Heart left ventricle (tissue), 13 donors: ENCODE measurements around the gene FAM72B.
"Not testable (repeated sequence)": the region's sequence is repeated elsewhere in the genome, so short reads cannot be mapped to it uniquely, and the experiment has no call there.

ENCODE experiments used
- CTCF ChIP-seq, 12 donors: fragments of 200-600 bp; sonication (generic) in 4 of 12; IDR thresholded peaks; one replicate each; pipeline versions ENCODE4 v1.5.0 to v1.8.0; 2018 to 2022; ENCODE audit warnings: antibody characterized with exemption in 12 of 12, mild to moderate bottlenecking in 5 of 12
- POLR2A ChIP-seq, 2 donors: fragments of 450-650 bp; IDR thresholded peaks; one replicate each; pipeline ENCODE4 v1.6.1; 2017; ENCODE audit warnings: antibody characterized with exemption in 2 of 2, mild to moderate bottlenecking in 2 of 2, moderate library complexity in 2 of 2
- donor health status: ischemic (EF 13 %, LVEDD 7.1; RV severe dilation, severe dysfunction).
- donor health status: DM: no; HTN: yes; CAD: no.
- donor health status: DM: no; HTN: no; CAD: no.
- donor health status: ischemic (EF 25% LVEDD 6.9; RV normal size, moderate dysfunction).
- donor health status: ischemic (EF 25% LVEDD 5.7; RV mildly dilated, moderate dysfunction).
- donor health status: ischemic (EF 35%, LVEDD 5.7; RV mildly dilated, moderate dysfunction).
- donor health status: nonischemic (EF 11% LVEDD 7.7; RV severe dilation, severe dysfunction).
- donor health status: DM: yes; HTN: yes; CAD: no.
- donor health status: PGD.
- donor health status: ischemic (EF 29% LVEDD 5.4; RV normal size, mild dysfunction).
- donor health status: nonischemic (EF 23%, LVEDD 6.1; RV moderate dilation, normal function).

- TF ChIP-seq CTCF, POLR2A (IDR thresholded peaks at IDR 0.05): not testable (repeated sequence)
Observed at GRCh38 chr1:121200985-121201981, 17.1 kb upstream of the FAM72B start.
